ENCODE results near the gene UROC1. TPM values are rescaled to one million over a fixed set of nuclear protein-coding genes. Genes with fewer than 3 reads are reported as not detected.

The UROC1 gene
- total RNA-seq, 2 donors from 2014 or later, result not detected

DNA sequence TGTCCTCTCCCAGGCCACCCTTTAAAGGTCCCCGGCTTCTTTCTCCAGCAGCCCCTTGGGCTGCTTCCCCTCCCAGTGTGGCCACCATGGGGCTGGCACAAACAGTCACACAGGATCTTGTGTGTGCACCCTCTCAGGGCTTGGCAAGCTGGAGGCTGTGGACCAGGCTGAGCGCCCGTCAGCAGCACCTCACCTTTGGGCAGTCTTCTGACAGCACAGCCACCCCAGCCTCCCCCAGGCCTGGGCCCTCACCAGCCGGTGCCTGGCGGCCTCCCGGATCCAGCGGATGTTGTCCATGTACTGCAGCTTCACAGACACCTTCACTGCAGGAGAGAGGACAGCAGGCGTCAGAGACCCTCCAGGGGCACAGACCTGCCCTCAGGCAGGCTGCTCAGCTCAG, 21.8 kb downstream of the UROC1 start:
- Mint-ChIP-seq H3K27ac (no peak overlapping the region), H3K9me3 (no peaks in the 10 kb centered on the region), H3K36me3 (no peaks in the 10 kb centered on the region)
- DNase-seq (ENCODE audit: low spot score in 2 of 2), result no peak
- ATAC-seq, result no peak

DNA sequence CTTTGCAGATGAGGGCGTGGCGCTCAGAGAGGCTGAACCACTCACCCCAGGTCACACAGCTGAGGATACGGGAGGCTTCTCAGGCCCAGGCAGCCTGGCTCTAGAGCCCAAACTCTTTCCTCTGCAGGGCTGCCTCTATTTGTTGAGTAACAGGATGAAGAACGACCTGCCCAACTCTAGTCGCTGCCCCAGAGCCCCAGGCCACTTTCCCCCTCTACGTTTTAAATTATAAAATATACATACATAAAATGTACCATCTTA, 22.7 kb downstream of the UROC1 start:
- H3K9me3 Mint-ChIP-seq, result no peaks in the 10 kb centered on the region
- DNase-seq (ENCODE audit: low spot score in 2 of 2) (no peak), ATAC-seq (no peak)
- H3K36me3 Mint-ChIP-seq, result no peaks in the 10 kb centered on the region
- no peak overlapping the region for H3K27ac Mint-ChIP-seq

DNA sequence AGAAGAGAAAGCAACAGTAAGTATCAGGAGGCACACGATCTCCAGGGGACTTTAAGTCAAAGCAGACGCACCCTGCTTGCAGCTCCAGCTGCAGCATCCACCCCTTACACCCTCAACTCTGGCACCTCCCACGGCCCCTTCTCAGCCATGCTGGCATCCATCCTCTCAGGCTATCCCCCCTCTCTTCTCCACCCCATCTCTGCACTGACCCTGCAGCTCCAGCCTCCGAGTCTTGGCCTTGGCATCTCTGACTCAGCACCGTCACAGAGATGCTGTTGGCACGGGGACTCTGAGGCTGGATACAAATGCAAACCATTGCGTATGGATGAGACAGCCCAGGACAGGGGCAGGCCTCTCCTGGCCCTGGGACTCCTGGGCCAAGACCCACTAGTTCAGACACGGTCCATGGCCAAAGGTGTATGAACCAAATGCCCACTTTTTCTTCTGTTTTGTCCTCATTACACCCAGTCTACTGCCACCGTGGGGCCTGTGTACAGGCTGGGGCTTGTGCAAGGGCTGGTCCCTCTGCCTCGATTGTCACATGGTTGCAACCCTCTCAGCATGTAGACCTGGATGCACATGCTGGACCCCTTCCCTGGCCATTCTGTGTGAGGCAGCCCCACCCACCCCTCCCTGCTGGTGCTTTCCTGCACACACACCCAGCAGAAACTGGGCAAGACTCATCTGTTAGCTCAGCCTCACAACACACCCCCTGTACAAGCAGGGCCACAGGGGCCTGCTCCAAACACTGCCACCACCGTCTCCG, 23.2 kb downstream of the UROC1 start:
- no peak overlapping the region for H3K27ac Mint-ChIP-seq
- ATAC-seq, result no peak

DNA sequence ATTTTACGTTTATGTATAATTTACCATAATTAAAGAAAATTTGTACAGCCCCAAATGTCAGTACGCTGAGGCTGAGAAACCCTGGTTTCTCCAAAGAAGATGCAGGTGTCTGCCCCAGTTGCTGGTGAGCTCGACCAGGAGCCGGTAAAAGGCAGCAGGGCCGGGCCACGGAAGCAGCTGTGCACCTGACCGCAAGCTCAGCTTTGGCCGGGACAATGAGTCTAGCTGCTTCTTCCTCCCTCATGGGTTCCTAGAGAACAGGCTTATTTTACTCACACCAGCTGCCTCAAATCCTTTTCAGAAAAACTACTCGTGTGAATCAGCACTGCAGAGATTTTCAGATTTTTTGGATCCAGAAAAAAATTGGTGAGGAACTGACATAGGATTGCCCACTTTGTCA, 23.8 kb downstream of the UROC1 start:
- Mint-ChIP-seq H3K27ac (no peak overlapping the region), H3K36me3 (no peaks in the 10 kb centered on the region), H3K9me3 (no peaks in the 10 kb centered on the region)
- DNase-seq (ENCODE audit: low spot score in 2 of 2), result no peak
- ATAC-seq, result no peak

More for the DNA sequence above, 23.2 kb downstream of the UROC1 start:
- H3K9me3 Mint-ChIP-seq, result no peaks in the 10 kb centered on the region
- H3K36me3 Mint-ChIP-seq, result no peaks in the 10 kb centered on the region
- DNase-seq (ENCODE audit: low spot score in 2 of 2), result no peak

DNA sequence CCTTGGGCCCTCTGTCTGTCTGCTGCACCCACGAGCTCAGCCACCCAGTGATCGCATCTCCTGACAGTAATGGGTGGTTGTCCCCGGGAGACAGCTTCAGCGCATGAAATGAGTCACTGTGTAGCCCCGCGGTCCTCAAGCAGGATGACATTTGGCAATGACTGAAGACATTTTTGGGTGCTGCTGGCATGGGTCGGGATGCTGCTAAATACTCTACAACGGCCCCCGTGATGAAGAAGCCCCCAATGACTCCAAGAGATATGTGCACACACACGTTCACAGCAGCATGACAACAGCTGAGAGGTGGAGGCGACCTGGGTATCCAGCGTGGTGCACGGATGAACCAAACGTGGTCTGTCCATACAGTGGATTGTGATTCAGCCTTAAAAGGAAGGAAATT, 24.5 kb downstream of the UROC1 start:
- ATAC-seq (no peak), DNase-seq (ENCODE audit: low spot score in 2 of 2) (no peak)
- H3K9me3 Mint-ChIP-seq, result no peaks in the 10 kb centered on the region
- no peaks in the 10 kb centered on the region for H3K36me3 Mint-ChIP-seq
- no peak overlapping the region for H3K27ac Mint-ChIP-seq

DNA sequence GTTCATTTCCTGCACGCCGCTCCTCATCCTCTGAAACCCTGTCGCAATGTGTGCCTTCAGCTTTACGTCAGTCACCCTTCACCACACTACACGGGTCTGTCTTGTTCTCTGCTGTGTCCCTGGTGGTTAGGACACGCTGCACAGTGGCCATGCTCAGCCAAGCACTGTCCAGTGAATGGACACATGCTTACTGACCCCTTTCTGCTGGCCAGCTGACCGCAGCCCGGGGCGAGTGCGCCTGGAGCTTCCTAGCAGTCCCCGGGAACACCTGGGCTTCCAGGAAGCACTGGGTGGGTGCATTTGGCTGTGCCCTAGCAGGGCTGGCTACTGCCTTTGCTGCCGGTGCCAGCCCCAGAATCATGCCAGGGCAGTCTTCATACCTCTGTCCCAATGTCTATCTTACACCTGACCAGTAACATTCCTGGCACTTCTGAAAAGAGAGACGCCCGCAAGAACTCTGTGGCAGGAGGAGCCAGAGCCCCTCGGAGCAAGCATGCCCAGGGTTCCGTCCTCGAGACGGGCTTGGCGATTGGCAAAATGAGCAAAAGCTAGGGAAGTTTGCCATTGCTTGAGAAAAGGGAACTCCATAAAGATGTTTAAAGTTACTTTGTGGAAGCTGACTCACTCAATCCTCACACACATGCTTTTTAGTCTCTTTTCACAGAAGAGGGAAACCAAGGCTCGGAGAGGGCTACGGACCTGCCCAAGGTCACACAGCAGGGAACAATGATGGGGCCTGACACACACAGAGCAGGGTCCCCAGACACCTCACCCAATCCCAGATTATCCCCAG, 26.2 kb downstream of the UROC1 start:
- DNase-seq (ENCODE audit: low spot score in 2 of 2) (no peak), ATAC-seq (no peak)
- Mint-ChIP-seq H3K9me3 (no peaks in the 10 kb centered on the region), H3K27ac (no peak overlapping the region), H3K36me3 (no peaks in the 10 kb centered on the region)

DNA sequence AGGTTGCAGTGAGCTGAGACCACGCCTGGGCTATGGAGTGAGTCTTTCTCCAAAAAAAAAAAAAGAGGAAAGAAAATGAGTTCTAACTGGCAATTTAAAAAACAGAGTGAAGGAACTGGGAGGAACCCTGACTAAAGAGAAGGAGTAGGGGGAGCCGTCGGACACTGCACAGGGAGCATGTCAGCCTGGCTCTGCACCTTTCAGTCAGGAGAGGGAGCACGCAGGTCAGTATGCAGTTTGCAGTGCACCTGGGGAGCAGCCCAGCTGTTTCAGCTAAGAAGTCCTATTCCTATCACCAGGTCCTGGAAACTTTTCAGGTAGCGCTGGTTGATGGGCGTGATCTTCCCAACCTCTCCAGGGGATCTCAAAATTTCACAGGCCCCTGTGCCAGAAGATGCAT, 27.0 kb downstream of the UROC1 start:
- ATAC-seq, result no peak
- Mint-ChIP-seq H3K27ac (no peak overlapping the region), H3K9me3 (no peaks in the 10 kb centered on the region), H3K36me3 (no peaks in the 10 kb centered on the region)
- DNase-seq (ENCODE audit: low spot score in 2 of 2), result no peak

DNA sequence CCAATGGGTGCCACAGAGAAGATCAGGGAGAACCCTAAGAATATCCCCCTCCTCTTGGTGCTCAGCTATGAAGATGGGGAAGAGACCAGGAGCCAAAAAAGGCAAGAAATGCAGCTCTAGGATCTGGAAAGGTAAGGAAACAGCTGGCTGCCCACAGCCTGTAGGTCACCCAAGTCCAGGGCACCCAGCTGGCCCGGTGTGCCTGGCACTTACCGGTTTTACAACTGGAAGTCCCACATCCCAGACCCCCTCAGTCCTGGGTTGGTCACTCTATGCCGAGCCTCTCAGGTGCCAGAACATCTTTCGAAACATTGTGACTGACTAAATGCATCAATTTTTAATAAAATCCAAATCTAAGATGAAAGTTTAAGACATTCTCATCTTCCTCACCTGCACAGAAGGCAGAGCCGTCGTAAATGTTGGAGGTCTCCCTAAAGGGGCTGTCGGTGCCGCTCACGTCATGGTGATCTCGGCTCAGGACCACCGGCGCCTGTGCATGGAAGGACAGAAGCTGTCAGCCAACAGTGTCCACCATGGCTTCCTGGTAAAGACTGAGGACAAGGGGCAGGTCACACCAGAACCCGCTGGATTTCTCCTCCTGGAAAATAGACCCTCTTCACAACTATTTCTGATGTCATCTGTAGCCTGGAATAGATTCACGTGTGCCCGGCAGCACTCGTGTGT, 28.5 kb downstream of the UROC1 start:
- H3K36me3 Mint-ChIP-seq, result no peaks in the 10 kb centered on the region
- no peak overlapping the region for H3K27ac Mint-ChIP-seq
- ATAC-seq (no peak), DNase-seq (ENCODE audit: low spot score in 2 of 2) (no peak)
- H3K9me3 Mint-ChIP-seq, result no peaks in the 10 kb centered on the region

DNA sequence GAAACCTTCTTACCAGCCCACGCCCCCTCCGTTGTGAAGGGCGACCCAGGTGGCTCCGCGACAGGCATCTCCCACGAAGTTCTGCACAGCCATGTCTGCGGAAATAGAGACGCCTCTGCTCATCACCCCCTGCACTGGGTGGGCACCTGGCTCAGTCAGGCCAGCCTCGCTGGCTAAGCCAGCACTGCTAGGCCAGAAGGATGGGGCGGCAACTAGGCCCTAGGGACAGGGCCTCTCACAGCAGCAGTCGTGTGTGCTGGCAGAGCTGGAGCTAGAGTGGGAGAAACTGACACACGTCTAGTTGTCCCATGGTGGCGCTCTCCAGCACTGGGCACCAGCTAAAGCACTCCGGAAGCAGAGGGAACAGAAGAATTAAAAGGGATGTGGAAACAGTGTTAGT, 29.4 kb downstream of the UROC1 start:
- Mint-ChIP-seq H3K36me3 (no peaks in the 10 kb centered on the region), H3K9me3 (no peaks in the 10 kb centered on the region), H3K27ac (no peak overlapping the region)
- no peak for ATAC-seq
- DNase-seq (ENCODE audit: low spot score in 2 of 2), result no peak

DNA sequence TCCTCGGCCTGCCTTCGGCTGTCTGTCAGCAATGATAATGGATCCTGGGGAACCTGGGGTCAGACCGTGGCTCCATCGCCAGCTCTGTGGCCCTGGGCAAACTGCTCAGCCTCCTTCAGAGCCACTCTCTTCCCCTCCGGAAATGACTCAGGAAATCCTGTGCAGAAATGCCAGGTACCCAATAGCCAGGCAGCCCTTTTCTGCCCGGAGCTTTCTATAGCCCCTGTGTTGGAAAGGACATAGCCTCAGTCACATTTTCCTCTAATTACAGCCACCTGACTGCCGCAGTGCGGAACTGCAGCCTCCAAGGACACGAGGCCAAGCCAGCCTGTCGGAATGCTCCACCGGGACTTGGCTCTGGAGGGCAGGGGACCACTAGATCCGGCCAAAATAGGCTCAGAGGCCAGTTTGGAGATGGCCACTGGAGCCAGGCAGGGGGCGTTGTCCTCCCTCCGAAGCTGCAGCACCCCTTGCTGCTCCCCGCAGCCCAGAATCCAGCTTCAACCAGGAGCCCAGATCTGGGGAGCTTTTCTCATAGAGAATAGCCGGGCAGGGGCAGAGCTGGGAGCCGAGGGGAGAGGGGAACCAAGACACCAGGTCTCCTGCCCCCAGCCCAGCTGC, 30.3 kb downstream of the UROC1 start:
- H3K36me3 Mint-ChIP-seq, result no peaks in the 10 kb centered on the region
- peak overlapping the region; percentile 14 to 54 for H3K27ac Mint-ChIP-seq
- DNase-seq (ENCODE audit: low spot score in 2 of 2), result peak in 1 of 2 donors; percentile 8
- ATAC-seq, result peak; percentile 64 to 93
- H3K9me3 Mint-ChIP-seq, result no peaks in the 10 kb centered on the region

DNA sequence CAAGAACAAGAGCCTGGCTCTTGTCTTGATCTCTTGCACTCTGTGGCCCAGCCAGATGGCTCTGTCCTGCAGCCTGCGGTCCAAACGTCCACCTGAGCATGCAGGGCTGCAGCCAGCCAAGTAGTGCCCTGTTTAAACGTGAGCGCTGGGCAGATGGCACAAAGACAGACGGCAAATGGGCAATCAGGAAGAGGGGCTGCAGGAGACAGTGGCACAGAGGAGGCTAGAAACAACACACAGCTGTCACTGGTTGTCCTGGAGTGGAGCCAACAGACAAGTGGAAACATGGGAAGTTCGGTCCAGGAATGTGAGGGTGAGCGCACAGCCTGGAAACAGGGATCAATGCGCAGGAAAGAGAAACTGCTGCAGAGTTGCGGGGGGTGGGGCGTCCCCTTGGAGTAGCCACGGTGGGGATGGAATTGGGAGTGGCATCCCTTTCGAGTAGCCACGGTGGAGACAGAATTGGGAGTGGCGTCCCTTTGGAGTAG, 31.2 kb downstream of the UROC1 start:
- ATAC-seq (no peak), DNase-seq (ENCODE audit: low spot score in 2 of 2) (no peak)
- Mint-ChIP-seq H3K9me3 (no peaks in the 10 kb centered on the region), H3K27ac (peak overlapping the region in 1 of 2 donors; percentile 54), H3K36me3 (no peaks in the 10 kb centered on the region)

DNA sequence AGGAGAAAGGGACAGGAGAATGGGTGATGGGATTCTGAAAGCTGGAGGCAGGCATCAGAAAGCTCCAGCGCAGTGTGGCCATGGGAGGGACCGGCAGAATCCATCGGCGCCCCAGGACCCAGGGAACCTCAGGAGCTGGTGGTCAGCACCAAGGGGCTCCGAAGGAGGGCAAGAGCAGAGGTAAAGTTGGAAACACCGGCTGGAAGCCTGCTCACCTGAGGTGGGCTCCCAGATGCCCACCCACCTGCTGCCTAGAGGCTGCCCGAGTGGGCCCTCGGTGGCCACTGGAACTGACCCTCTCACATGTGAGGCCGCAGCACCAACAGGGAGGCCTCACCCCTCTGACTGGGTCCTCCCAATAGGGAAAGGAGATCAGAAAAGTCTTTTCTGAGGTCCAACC, 31.6 kb downstream of the UROC1 start:
- no peaks in the 10 kb centered on the region for H3K9me3 Mint-ChIP-seq
- DNase-seq (ENCODE audit: low spot score in 2 of 2) (no peak), ATAC-seq (no peak)
- no peaks in the 10 kb centered on the region for H3K36me3 Mint-ChIP-seq
- peak overlapping the region; percentile 54 to 81 for H3K27ac Mint-ChIP-seq

DNA sequence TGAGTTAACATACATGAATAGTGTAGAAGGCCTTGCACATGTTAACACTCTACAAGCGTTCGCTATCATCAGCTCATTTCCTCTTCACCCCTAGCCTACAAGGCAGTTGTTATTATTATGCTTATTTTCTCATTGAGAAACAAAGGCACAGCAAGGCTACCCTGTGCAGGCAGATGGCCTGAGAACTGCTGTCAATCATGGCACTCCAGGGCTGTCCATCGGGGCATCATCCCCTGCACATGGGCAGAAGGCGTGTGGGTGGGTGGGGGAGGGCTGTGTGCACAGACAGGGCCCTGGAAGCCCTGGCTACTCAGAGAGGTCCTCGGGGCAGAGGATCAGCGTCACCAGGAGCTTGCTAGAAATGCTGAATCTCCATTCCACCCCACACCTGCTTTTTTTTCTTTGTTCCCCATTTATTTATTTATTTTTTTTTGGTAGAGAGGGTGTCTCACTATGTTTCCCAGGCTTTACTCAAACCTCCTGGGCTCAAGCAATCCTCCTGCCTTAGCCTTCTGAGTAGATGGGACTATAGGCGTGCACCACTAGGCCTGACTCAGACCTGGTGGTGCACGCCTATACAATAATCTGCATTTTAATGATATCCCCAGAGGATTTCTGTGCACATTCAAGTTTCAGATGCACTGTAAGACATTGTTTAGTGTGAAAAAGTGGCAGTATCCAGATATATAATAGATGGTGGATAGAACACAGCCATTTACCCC, 32.2 kb downstream of the UROC1 start:
- ATAC-seq (no peak), DNase-seq (ENCODE audit: low spot score in 2 of 2) (no peak)
- Mint-ChIP-seq H3K9me3 (no peaks in the 10 kb centered on the region), H3K36me3 (no peaks in the 10 kb centered on the region), H3K27ac (peak overlapping the region; percentile 54 to 81)

DNA sequence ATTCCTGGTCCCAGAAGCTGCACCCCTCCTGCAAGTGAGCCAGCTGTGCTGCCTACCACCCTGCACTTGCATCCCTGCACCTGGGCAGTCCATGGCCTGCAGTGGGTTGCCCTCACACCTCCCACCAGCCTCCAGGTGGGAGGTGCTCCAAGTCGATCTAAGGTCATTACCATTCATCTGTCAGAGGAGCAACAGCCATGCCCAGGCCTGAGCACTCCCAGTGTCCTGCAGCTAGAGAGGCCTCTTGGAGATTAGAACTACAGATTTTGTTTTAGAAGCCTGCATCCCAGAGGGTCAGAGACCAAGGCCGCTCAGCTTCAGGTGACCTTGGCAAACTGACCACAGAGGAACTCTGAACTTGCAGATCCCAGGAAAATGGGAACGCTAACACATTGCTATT, 32.9 kb downstream of the UROC1 start:
- no peaks in the 10 kb centered on the region for H3K9me3 Mint-ChIP-seq
- H3K36me3 Mint-ChIP-seq, result no peaks in the 10 kb centered on the region
- no peak for DNase-seq (ENCODE audit: low spot score in 2 of 2)
- no peak for ATAC-seq
- H3K27ac Mint-ChIP-seq, result peak overlapping the region in 1 of 2 donors; percentile 70

DNA sequence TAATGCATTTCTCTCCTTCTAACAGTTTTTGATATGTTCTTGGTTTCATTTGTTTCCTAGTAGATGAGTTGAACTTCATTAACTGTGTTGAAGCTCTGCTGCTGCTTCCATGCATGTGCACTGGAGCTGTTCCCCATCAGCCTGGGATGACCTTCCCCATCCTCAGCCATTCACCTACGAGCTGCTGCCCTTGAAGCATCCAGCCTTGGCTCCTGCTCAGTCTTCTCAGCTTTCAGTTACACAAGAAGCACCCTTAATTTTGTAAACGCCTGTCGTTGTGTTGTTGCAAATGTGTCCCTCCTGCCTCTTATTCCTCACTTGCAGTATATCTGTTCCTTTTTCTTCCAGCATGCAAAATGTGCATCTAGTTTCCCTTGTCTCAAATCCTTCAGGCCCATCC, 33.4 kb downstream of the UROC1 start:
- no peak for DNase-seq (ENCODE audit: low spot score in 2 of 2)
- peak overlapping the region in 1 of 2 donors; percentile 70 for H3K27ac Mint-ChIP-seq
- no peaks in the 10 kb centered on the region for H3K36me3 Mint-ChIP-seq

DNA sequence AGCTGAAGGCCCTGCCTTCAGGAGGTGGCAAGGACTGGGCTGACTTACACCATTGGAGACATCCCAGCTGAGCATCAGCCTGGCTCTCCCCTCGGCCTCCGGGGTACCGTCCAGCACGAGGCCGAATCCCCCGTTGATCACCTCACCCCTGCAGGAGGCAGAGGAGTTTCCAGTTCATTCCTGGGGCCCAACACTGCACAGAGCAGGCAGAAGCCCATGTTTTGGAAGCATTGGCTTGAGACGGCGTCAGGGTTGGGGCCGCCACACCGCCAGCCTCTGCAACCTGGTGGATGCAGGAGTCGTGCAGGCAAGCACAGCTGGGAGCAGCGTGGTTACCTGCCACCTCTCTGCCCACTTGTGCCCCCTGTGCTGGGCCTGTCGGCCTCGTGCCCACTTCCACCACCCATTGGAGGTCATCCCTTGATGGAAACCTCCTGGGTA, 34.2 kb downstream of the UROC1 start:
- ATAC-seq, result no peak
- no peak overlapping the region for H3K27ac Mint-ChIP-seq
- H3K9me3 Mint-ChIP-seq, result no peaks in the 10 kb centered on the region
- DNase-seq (ENCODE audit: low spot score in 2 of 2), result no peak
- H3K36me3 Mint-ChIP-seq, result no peaks in the 10 kb centered on the region

More for the DNA sequence above, 33.4 kb downstream of the UROC1 start:
- no peak for ATAC-seq
- H3K9me3 Mint-ChIP-seq, result no peaks in the 10 kb centered on the region
